ENCODE data around the gene SF1.

DNA sequence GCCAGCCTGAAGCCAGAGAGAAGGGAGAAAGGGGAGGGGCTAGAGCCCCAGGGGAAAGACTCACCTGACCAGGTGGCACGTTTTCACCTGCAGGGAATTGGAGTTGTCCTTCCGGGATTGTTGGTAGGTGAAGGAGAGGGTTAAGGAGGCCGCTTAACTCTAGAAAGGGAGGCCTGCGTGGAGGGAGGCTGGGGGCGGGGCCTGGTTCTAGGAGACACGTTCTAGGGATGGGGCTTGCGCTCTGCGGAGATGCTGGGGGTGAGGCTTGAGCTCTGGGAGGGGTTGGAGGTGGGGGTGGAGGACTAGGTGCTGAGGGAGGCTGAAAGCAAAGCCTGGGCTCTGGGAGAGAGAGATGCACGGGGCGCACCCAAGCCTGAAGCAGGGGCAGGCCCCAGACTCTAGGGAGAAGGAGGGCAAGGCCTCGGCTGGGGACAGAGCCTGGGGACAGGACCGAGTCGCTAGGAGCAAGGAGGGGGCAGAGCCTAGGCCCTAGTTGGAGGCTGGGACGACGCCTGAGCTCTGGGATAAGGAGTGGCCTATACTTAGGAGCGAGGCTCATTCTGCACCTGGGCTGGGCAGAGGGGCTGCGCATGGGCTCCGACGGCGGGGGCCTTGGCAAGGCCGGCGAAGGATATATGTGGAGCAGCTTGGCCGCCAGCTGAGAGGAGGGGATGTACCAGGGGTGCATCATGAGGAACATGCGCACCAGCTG lies 36.8 kb downstream of the SF1 start:
- TF ChIP-seq EZH2phosphoT487 (IDR thresholded peaks at IDR 0.05; ENCODE audit: insufficient read depth, low read depth), result no peak
- TF ChIP-seq EZH2 (IDR thresholded peaks at IDR 0.05; ENCODE audit: insufficient read depth, poor library complexity, severe bottlenecking), result no peak
